Loucy (cell line): ENCODE measurements around the gene LITAFD.

Experiments used
- H2AFZ ChIP-seq: fragments of 200-600 bp; sonication (generic); 2 replicates; pipeline ENCODE4 v1.6.0; 2016; ENCODE audit warnings: antibody characterized with exemption, mild to moderate bottlenecking, low read length, moderate library complexity
- H3F3A ChIP-seq: fragments of 200-600 bp; 2 replicates; pipeline ENCODE4 v1.6.0; 2016; ENCODE audit warnings: antibody characterized with exemption, low read depth, mild to moderate bottlenecking
- H3K27me3 ChIP-seq: fragments of 200-600 bp; sonication (generic); 2 replicates; pipeline ENCODE4 v1.6.1; 2014; ENCODE audit warnings: low read length, mild to moderate bottlenecking; ENCODE audit not compliant: insufficient read depth, poor library complexity, severe bottlenecking
- H3K36me3 ChIP-seq: fragments of 200-600 bp; sonication (generic); 2 replicates; pipeline ENCODE4 v1.6.1; 2016; ENCODE audit warnings: low read length; ENCODE audit not compliant: insufficient read depth
- H3K4me1 ChIP-seq: fragments of 200-600 bp; sonication (generic); 2 replicates; pipeline ENCODE4 v1.5.1; 2014; ENCODE audit warnings: low read length, mild to moderate bottlenecking; ENCODE audit not compliant: insufficient read depth, poor library complexity, severe bottlenecking
- H3K4me2 ChIP-seq: fragments of 200-600 bp; sonication (generic); 2 replicates; pipeline ENCODE4 v1.6.0; 2014; ENCODE audit warnings: antibody characterized with exemption, low read length, low read depth, mild to moderate bottlenecking; ENCODE audit not compliant: poor library complexity, severe bottlenecking
- H3K4me3 ChIP-seq: fragments of 200-600 bp; sonication (generic); 2 replicates; pipeline ENCODE4 v1.5.1; 2014; ENCODE audit warnings: low read length, mild to moderate bottlenecking, mixed read lengths; ENCODE audit not compliant: poor library complexity, severe bottlenecking
- H3K79me2 ChIP-seq: fragments of 200-600 bp; sonication (generic); 2 replicates; pipeline ENCODE4 v1.6.1; 2014; ENCODE audit warnings: low read length; ENCODE audit not compliant: insufficient read depth
- H3K9ac ChIP-seq: fragments of 200-600 bp; sonication (generic); 2 replicates; pipeline ENCODE4 v1.6.0; 2014; ENCODE audit warnings: mild to moderate bottlenecking, low read depth, low read length, moderate library complexity; ENCODE audit not compliant: poor library complexity, severe bottlenecking
- H3K9me2 ChIP-seq: fragments of 200-600 bp; sonication (generic); replicated peaks from 2 replicates; pipeline ENCODE4 v1.6.1; 2016; ENCODE audit warnings: low read depth, low read length, mixed read lengths
- H3K9me3 ChIP-seq: fragments of 200-600 bp; sonication (generic); 2 replicates; pipeline ENCODE4 v1.6.1; 2014; ENCODE audit warnings: mild to moderate bottlenecking, antibody characterized with exemption, low read length, low read depth; ENCODE audit not compliant: insufficient read depth
- H4K20me1 ChIP-seq: fragments of 200-600 bp; sonication (generic); 2 replicates; pipeline ENCODE4 v1.6.0; 2014; ENCODE audit warnings: antibody characterized with exemption, low read length, mild to moderate bottlenecking; ENCODE audit not compliant: insufficient read depth, poor library complexity, severe bottlenecking
- CTCF ChIP-seq: fragments of 200-600 bp; sonication (generic); conservative IDR thresholded peaks from 2 replicates; pipeline ENCODE4 v1.5.1; 2014; ENCODE audit warnings: mild to moderate bottlenecking, antibody characterized with exemption, low read length
- EZH2phosphoT487 ChIP-seq: fragments of 200-600 bp; IDR thresholded peaks from 2 replicates; pipeline ENCODE4 v1.6.1; 2018; ENCODE audit warnings: antibody characterized with exemption, mild to moderate bottlenecking, moderate library complexity, borderline replicate concordance

Gene LITAFD

GRCh38 chr16:8845699-8846298 is 36.4 kb upstream of the LITAFD start:
- H3K27me3 ChIP-seq: no peaks in the 10 kb centered on the region
- peaks cover 20% of the 10 kb centered on the region; the same call in 1 of the 2 replicates for H3K36me3 ChIP-seq
- no peak overlapping the region for H3K4me3 ChIP-seq
- no peak overlapping the region for H3K9ac ChIP-seq
- H3K4me2 ChIP-seq: no peak overlapping the region
- no peak overlapping the region for H2AFZ ChIP-seq
- H4K20me1 ChIP-seq: no peaks in the 10 kb centered on the region
- no peaks in the 10 kb centered on the region for H3K9me2 ChIP-seq
- no peak for TF ChIP-seq CTCF
- TF ChIP-seq EZH2phosphoT487: no peak
- no peaks in the 10 kb centered on the region for H3K79me2 ChIP-seq
- H3F3A ChIP-seq: no peaks in the 10 kb centered on the region
- no peaks in the 10 kb centered on the region for H3K9me3 ChIP-seq
- H3K4me1 ChIP-seq: no peaks in the 10 kb centered on the region

- Histone ChIP-seq H3K36me3 (peaks cover 20% of the 10 kb centered on the region; the same call in 1 of the 2 replicates), H3K9me3 (no peaks in the 10 kb centered on the region), H2AFZ (no peak overlapping the region), H4K20me1 (no peaks in the 10 kb centered on the region), H3K4me1 (no peaks in the 10 kb centered on the region), H3K9me2 (no peaks in the 10 kb centered on the region), H3K79me2 (no peaks in the 10 kb centered on the region), H3F3A (no peaks in the 10 kb centered on the region), H3K9ac (no peak overlapping the region), H3K27me3 (no peaks in the 10 kb centered on the region), H3K4me3 (no peak overlapping the region), H3K4me2 (no peak overlapping the region)
- TF ChIP-seq CTCF (no peak), EZH2phosphoT487 (no peak)
Observed at GRCh38 chr16:8846401-8846932, 35.7 kb upstream of the LITAFD start.

- no peaks in the 10 kb centered on the region for H3K4me1 ChIP-seq
- TF ChIP-seq CTCF (no peak), EZH2phosphoT487 (no peak)
- H3K9me2 ChIP-seq: no peaks in the 10 kb centered on the region
- H3K79me2 ChIP-seq: no peaks in the 10 kb centered on the region
- H3K9ac ChIP-seq: no peak overlapping the region
- H4K20me1 ChIP-seq: no peaks in the 10 kb centered on the region
- peaks cover 22% of the 10 kb centered on the region; the same call in 1 of the 2 replicates for H3K36me3 ChIP-seq
- no peaks in the 10 kb centered on the region for H3K27me3 ChIP-seq
- no peak overlapping the region for H2AFZ ChIP-seq
- no peaks in the 10 kb centered on the region for H3F3A ChIP-seq
- no peaks in the 10 kb centered on the region for H3K9me3 ChIP-seq
- no peak overlapping the region for H3K4me3 ChIP-seq
- no peak overlapping the region for H3K4me2 ChIP-seq
Observed at GRCh38 chr16:8847145-8847544, 35.0 kb upstream of the LITAFD start.
